HepG2 (cell line): ENCODE results near the gene ARIH2. TPM values are rescaled to one million over a fixed set of nuclear protein-coding genes. Genes with fewer than 3 reads are reported as not detected.
A peak's percentile ranks its signal among the peaks of the same experiment; 100 is the strongest.

Experiments
- BORCS8-MEF2B ChIP-seq: sonication (generic); formaldehyde crosslinking; IDR thresholded peaks from 2 replicates; pipeline ENCODE4 v1.8.0; 2022; ENCODE audit warnings: mild to moderate bottlenecking, missing genetic modification reagents
- CBX2 ChIP-seq, 2 experiments: fragments of 200-600 bp in 1 of 2; sonication (generic); formaldehyde crosslinking in 1 of 2; IDR thresholded peaks; 2 replicates each; pipeline versions ENCODE4 v1.7.0 to v1.8.1; 2018 to 2022; ENCODE audit warnings: low read depth in 2 of 2, low read length in 1 of 2, mild to moderate bottlenecking in 1 of 2, missing genetic modification reagents in 1 of 2
- CEBPG ChIP-seq: IDR thresholded peaks from 2 replicates; pipeline ENCODE4 v1.6.1; 2016
- CENPT ChIP-seq: sonication (generic); formaldehyde crosslinking; IDR thresholded peaks from 2 replicates; pipeline ENCODE4 v1.8.0; 2022; ENCODE audit warnings: low read depth, mild to moderate bottlenecking, moderate library complexity, missing genetic modification reagents
- EP300 ChIP-seq, 3 experiments: sonication (generic) in 1 of 3; formaldehyde crosslinking in 1 of 3; IDR thresholded peaks; 2 replicates each; pipeline versions ENCODE4 v1.5.1 to v1.6.1; 2011 to 2020; ENCODE audit warnings: low read depth in 2 of 3, low read length in 2 of 3, borderline replicate concordance in 1 of 3, improper control_type of control experiment in 1 of 3, mild to moderate bottlenecking in 1 of 3, missing genetic modification reagents in 1 of 3, moderate library complexity in 1 of 3
- ETV5 ChIP-seq: IDR thresholded peaks from 2 replicates; pipeline ENCODE4 v1.6.1; 2018; ENCODE audit warnings: missing biosample characterization, missing genetic modification reagents, inconsistent platforms, borderline replicate concordance
- ETV6 ChIP-seq: sonication (generic); formaldehyde crosslinking; conservative IDR thresholded peaks from 2 replicates; pipeline ENCODE4 v1.4.0; 2020; ENCODE audit warnings: missing genetic modification reagents
- KMT2B ChIP-seq: IDR thresholded peaks from 2 replicates; pipeline ENCODE4 v1.6.1; 2016; ENCODE audit warnings: missing genetic modification reagents, missing compliant biosample characterization
- SALL2 ChIP-seq: sonication (generic); formaldehyde crosslinking; IDR thresholded peaks from 2 replicates; pipeline ENCODE4 v1.8.1; 2023; ENCODE audit warnings: mild to moderate bottlenecking, missing genetic modification reagents, inconsistent platforms
- TBX3 ChIP-seq: fragments of 450-650 bp; IDR thresholded peaks from 2 replicates; pipeline ENCODE4 v1.6.1; 2017; ENCODE audit warnings: antibody characterized with exemption, mild to moderate bottlenecking, inconsistent platforms, borderline replicate concordance
- TP53 ChIP-seq: sonication (generic); formaldehyde crosslinking; conservative IDR thresholded peaks from 2 replicates; pipeline ENCODE4 v1.4.0; 2020; ENCODE audit warnings: missing genetic modification reagents
- XBP1 ChIP-seq: sonication (generic); formaldehyde crosslinking; IDR thresholded peaks from 2 replicates; pipeline ENCODE4 v1.5.0; 2020; ENCODE audit warnings: missing genetic modification reagents
- ZNF331 ChIP-seq: sonication (generic); formaldehyde crosslinking; IDR thresholded peaks from 2 replicates; pipeline ENCODE4 v1.4.0; 2020; ENCODE audit warnings: missing genetic modification reagents
- ZNF790 ChIP-seq: sonication (generic); formaldehyde crosslinking; IDR thresholded peaks from 2 replicates; pipeline ENCODE4 v1.8.0; 2022; ENCODE audit warnings: missing genetic modification reagents, mild to moderate bottlenecking, borderline replicate concordance
- ZNF883 ChIP-seq: sonication (generic); formaldehyde crosslinking; IDR thresholded peaks from 2 replicates; pipeline ENCODE4 v1.5.1; 2020; ENCODE audit warnings: mild to moderate bottlenecking, missing genetic modification reagents; ENCODE audit errors: not compliant biosample characterization
- polyA plus RNA-seq, 8 experiments: library from polyadenylated mRNA; depleted of rRNA in 3 of 8; stranded (reverse) in 7 of 8; unstranded in 1 of 8; fragments of >200 nt; fragmentation: Illumina TruSeq in 4 of 8; extraction: Trizol in 4 of 8; gene quantifications; 2 replicates each; pipeline versions ENCODE4 v1.2.1 to v1.2.3, GENCODE V29; 2011 to 2016; ENCODE audit warnings: low read depth in 4 of 8, missing spikeins in 1 of 8, mixed read lengths in 1 of 8; ENCODE audit not compliant: insufficient read depth in 1 of 8
- total RNA-seq, 5 experiments: library from RNA; depleted of rRNA; stranded (reverse); fragments of >200 nt; fragmentation: Illumina TruSeq; extraction: Trizol; gene quantifications; 2 replicates each; pipeline ENCODE4 v1.2.3, GENCODE V29; 2016; ENCODE audit warnings: low read depth in 1 of 5
- TF ChIP-seq, protein P1 (sequence below): sonication (generic); formaldehyde crosslinking; IDR thresholded peaks from 2 replicates; pipeline ENCODE4 v1.5.1; 2020; ENCODE audit warnings: mild to moderate bottlenecking, missing genetic modification reagents, borderline replicate concordance
- TF ChIP-seq, protein P2 (sequence below): IDR thresholded peaks from 2 replicates; pipeline ENCODE4 v1.6.1; 2016; ENCODE audit warnings: control low read depth
- TF ChIP-seq, protein P3 (sequence below): sonication (generic); formaldehyde crosslinking; IDR thresholded peaks from 2 replicates; pipeline ENCODE4 v1.8.0; 2022; ENCODE audit warnings: missing genetic modification reagents, low read depth, mild to moderate bottlenecking, borderline replicate concordance

The ARIH2 gene
- total and polyA plus RNA-seq, 2 of the 13 experiments (the other 11 are each of a cell fraction or from before 2014, with no cell fraction given), result 64.8 to 83.3 TPM

DNA sequence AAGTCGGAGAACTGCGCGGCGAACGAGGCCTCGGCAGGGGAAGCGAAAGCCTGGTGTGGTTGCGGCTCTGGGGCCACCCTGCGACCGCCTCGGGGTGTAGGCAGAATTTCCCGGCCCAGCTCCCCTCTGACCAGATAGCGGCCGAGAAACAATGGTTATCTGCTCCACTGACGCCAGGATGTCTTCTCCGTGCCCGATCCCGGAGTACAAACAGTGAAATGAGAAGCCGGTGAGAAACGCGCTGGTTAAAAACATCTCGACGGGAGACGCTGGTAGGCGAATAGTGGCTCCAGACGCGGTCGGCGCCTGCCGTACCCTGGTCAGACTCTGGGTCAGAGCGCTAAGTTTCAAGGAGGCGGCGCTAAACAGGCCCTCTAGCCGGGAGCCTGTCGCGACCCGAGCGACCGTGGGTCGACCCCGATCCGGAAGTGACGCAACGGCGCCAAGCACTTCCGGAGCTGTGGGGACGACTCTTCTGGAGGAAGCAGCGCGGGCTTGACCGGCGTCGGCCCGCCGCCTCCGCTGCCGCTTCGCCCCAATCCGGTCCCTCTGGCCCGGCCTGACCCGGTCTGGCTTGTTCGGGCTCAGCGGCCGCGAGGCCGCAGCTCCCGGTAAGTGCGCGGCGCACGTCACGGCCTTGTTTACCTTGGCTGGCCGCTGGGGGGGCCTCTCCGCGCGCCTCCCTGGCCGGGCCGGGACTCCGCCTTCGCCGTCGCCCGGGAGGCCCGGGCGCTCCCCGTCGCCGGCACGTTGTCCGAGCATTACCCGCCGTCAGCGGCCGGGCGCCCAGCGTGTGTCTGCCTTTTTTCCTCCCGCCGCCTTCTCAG, at the start of gene ARIH2 (continued):
- TF ChIP-seq, protein P1, sequence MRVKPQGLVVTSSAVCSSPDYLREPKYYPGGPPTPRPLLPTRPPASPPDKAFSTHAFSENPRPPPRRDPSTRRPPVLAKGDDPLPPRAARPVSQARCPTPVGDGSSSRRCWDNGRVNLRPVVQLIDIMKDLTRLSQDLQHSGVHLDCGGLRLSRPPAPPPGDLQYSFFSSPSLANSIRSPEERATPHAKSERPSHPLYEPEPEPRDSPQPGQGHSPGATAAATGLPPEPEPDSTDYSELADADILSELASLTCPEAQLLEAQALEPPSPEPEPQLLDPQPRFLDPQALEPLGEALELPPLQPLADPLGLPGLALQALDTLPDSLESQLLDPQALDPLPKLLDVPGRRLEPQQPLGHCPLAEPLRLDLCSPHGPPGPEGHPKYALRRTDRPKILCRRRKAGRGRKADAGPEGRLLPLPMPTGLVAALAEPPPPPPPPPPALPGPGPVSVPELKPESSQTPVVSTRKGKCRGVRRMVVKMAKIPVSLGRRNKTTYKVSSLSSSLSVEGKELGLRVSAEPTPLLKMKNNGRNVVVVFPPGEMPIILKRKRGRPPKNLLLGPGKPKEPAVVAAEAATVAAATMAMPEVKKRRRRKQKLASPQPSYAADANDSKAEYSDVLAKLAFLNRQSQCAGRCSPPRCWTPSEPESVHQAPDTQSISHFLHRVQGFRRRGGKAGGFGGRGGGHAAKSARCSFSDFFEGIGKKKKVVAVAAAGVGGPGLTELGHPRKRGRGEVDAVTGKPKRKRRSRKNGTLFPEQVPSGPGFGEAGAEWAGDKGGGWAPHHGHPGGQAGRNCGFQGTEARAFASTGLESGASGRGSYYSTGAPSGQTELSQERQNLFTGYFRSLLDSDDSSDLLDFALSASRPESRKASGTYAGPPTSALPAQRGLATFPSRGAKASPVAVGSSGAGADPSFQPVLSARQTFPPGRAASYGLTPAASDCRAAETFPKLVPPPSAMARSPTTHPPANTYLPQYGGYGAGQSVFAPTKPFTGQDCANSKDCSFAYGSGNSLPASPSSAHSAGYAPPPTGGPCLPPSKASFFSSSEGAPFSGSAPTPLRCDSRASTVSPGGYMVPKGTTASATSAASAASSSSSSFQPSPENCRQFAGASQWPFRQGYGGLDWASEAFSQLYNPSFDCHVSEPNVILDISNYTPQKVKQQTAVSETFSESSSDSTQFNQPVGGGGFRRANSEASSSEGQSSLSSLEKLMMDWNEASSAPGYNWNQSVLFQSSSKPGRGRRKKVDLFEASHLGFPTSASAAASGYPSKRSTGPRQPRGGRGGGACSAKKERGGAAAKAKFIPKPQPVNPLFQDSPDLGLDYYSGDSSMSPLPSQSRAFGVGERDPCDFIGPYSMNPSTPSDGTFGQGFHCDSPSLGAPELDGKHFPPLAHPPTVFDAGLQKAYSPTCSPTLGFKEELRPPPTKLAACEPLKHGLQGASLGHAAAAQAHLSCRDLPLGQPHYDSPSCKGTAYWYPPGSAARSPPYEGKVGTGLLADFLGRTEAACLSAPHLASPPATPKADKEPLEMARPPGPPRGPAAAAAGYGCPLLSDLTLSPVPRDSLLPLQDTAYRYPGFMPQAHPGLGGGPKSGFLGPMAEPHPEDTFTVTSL, result peak; percentile 41; the same call in 1 of the 2 replicates
- peak; percentile 86 for TF ChIP-seq ETV5
- TF ChIP-seq BORCS8-MEF2B (CRISPR knock-in tag), result peak; percentile 7; the same call in 1 of the 2 replicates
- TF ChIP-seq, protein P2, sequence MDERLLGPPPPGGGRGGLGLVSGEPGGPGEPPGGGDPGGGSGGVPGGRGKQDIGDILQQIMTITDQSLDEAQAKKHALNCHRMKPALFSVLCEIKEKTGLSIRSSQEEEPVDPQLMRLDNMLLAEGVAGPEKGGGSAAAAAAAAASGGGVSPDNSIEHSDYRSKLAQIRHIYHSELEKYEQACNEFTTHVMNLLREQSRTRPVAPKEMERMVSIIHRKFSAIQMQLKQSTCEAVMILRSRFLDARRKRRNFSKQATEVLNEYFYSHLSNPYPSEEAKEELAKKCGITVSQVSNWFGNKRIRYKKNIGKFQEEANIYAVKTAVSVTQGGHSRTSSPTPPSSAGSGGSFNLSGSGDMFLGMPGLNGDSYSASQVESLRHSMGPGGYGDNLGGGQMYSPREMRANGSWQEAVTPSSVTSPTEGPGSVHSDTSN, result no peak
- no peak for TF ChIP-seq ETV6 (CRISPR knock-in tag)
- peak; percentile 46; the same call in 1 of the 2 replicates for TF ChIP-seq SALL2 (CRISPR knock-in tag)
- no peak; a peak in 1 of 4 replicates for TF ChIP-seq EP300 (IDR thresholded peaks at IDR 0.05; ENCODE audit: low read depth in 2 of 2, low read length in 2 of 2)
- 0 out of 2 replicates have a peak, but pooled peaks have one; percentile 13 for TF ChIP-seq EP300 (CRISPR knock-in tag; IDR thresholded peaks at IDR 0.05; ENCODE audit: borderline replicate concordance)
- TF ChIP-seq, protein P3, sequence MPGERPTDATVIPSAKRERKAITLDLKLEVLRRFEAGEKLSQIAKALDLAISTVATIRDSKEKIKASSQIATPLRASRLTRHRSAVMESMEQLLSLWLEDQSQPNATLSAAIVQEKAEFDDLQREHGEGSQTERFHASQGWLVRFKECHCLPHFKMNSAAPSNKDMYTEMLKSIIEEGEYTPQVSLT, result 0 out of 2 replicates have a peak, but pooled peaks have one; percentile 57
- TF ChIP-seq CENPT (CRISPR knock-in tag), result no peak
- TF ChIP-seq ZNF331 (CRISPR knock-in tag), result peak; percentile 61
- 0 out of 2 replicates have a peak, but pooled peaks have one; percentile 17 for TF ChIP-seq TP53 (CRISPR knock-in tag)
- TF ChIP-seq KMT2B (CRISPR knock-in tag), result peak; percentile 88
- peak; percentile 87 for TF ChIP-seq CEBPG
- peak; percentile 91; the same call in 1 of the 2 replicates for TF ChIP-seq CBX2 (IDR thresholded peaks at IDR 0.05; ENCODE audit: low read depth, low read length)
- no peak for TF ChIP-seq CBX2 (CRISPR knock-in tag; IDR thresholded peaks at IDR 0.05; ENCODE audit: low read depth)
- TF ChIP-seq XBP1 (CRISPR knock-in tag), result peak; percentile 47; the same call in 1 of the 2 replicates
- TF ChIP-seq TBX3, result no peak
- peak; percentile 82; the same call in 1 of the 2 replicates for TF ChIP-seq ZNF790 (CRISPR knock-in tag)
- peak; percentile 15 for TF ChIP-seq ZNF883 (CRISPR knock-in tag)
